ENCODE data around the gene F2RL3.

DNA sequence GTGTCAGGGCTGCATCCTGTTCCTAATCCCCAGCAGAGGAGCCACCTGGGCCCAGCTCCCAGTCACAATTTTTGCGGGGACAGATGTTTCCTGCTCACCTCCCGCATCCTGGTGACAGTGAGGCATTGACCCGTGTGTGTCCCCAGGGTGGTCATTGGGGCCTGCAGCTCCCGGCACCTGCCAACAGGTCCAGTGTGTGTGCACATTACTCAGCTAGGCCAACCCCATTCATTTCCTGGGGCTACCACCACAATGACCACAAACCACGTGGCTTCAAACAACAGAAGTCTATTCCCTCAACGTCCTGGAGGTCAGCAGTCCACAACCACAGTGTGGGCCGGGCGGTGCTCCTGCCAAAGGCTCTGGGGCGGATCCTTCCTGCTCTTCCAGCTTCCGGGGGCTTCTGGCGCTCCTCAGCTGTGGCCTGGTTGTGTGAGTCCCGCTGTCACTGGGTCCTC is 11.9 kb upstream of the F2RL3 start:
- TF ChIP-seq, protein P1, sequence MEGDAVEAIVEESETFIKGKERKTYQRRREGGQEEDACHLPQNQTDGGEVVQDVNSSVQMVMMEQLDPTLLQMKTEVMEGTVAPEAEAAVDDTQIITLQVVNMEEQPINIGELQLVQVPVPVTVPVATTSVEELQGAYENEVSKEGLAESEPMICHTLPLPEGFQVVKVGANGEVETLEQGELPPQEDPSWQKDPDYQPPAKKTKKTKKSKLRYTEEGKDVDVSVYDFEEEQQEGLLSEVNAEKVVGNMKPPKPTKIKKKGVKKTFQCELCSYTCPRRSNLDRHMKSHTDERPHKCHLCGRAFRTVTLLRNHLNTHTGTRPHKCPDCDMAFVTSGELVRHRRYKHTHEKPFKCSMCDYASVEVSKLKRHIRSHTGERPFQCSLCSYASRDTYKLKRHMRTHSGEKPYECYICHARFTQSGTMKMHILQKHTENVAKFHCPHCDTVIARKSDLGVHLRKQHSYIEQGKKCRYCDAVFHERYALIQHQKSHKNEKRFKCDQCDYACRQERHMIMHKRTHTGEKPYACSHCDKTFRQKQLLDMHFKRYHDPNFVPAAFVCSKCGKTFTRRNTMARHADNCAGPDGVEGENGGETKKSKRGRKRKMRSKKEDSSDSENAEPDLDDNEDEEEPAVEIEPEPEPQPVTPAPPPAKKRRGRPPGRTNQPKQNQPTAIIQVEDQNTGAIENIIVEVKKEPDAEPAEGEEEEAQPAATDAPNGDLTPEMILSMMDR (IDR thresholded peaks at IDR 0.05) = no peak
- no peak for TF ChIP-seq POLR2A (IDR thresholded peaks at IDR 0.05)
